Kidney epithelial cell (primary cell): ENCODE measurements around the gene SDCCAG8. TPM values are rescaled to one million over a fixed set of nuclear protein-coding genes. Genes with fewer than 3 reads are reported as not detected.

Experiments
- DNase-seq: peaks from one replicate; pipeline ENCODE4 v3.0.0-alpha.2; 2010; ENCODE audit warnings: low read depth
- H3K27me3 ChIP-seq: 2 replicates; pipeline ENCODE4 v1.6.0; 2011; ENCODE audit warnings: low read length; ENCODE audit not compliant: control insufficient read depth, insufficient read depth
- H3K36me3 ChIP-seq: 2 replicates; pipeline ENCODE4 v1.5.1; 2011; ENCODE audit warnings: low read length; ENCODE audit not compliant: control insufficient read depth, insufficient read depth
- H3K4me3 ChIP-seq: 2 replicates; pipeline ENCODE4 v1.5.1; 2011; ENCODE audit warnings: low read depth, mild to moderate bottlenecking, control low read depth, low read length
- total RNA-seq: library from RNA; depleted of rRNA; stranded (reverse); fragments of >200 nt; gene quantifications from 2 replicates; pipeline ENCODE4 v1.2.3, GENCODE V29; 2015
- TF ChIP-seq, protein P1 (sequence below): IDR thresholded peaks from 2 replicates; pipeline ENCODE4 v1.5.1; 2011; ENCODE audit warnings: mild to moderate bottlenecking, moderate library complexity, low read length, control low read depth, inconsistent platforms; ENCODE audit not compliant: insufficient read depth, poor library complexity, severe bottlenecking

Gene SDCCAG8
- total RNA-seq, 1 donor from 2014 or later: 46.9 TPM

DNA sequence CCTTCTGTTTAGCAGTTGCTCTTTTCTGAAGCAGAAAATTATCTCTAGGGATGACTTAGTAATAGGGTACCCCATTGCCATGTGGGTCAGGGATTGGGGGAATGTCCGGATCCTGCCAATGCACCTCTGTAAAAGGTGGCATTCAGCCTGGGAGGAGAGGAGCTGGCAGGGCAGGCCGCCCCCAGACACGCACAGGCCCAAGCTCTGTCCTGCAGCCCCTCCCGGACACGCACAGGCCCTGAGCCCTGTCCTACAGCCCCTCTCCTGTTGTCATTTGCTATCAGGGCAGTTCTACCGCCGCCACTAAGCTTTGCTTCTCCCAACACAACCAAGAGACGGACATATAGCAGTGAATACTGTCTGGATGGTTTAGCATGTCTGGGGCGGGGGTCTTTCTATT, 219.1 kb downstream of the SDCCAG8 start:
- no peak for DNase-seq
- H3K27me3 ChIP-seq: no peaks in the 10 kb centered on the region
- TF ChIP-seq, protein P1, sequence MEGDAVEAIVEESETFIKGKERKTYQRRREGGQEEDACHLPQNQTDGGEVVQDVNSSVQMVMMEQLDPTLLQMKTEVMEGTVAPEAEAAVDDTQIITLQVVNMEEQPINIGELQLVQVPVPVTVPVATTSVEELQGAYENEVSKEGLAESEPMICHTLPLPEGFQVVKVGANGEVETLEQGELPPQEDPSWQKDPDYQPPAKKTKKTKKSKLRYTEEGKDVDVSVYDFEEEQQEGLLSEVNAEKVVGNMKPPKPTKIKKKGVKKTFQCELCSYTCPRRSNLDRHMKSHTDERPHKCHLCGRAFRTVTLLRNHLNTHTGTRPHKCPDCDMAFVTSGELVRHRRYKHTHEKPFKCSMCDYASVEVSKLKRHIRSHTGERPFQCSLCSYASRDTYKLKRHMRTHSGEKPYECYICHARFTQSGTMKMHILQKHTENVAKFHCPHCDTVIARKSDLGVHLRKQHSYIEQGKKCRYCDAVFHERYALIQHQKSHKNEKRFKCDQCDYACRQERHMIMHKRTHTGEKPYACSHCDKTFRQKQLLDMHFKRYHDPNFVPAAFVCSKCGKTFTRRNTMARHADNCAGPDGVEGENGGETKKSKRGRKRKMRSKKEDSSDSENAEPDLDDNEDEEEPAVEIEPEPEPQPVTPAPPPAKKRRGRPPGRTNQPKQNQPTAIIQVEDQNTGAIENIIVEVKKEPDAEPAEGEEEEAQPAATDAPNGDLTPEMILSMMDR: no peak
- no peak overlapping the region for H3K4me3 ChIP-seq
- no peaks in the 10 kb centered on the region for H3K36me3 ChIP-seq

DNA sequence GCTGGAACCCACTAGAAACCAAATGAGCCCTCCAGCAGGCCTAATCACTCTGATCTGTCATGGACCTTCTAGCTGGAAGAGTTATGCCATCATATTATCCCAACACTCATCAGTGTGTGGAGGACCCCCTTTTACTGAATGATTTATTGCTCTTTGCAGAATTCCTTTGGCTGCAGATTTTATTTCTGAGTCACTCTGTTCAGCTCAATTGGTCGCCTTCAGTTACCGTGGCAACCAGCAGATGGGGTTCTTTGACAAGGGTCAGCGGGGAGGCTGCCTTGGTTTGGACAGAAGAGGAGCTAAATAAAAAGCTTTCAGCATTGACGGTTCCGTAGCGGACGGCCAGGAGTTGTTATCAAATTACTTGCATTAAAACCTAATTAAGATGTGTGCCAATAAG, 220.1 kb downstream of the SDCCAG8 start:
- no peaks in the 10 kb centered on the region for H3K36me3 ChIP-seq
- no peak for DNase-seq
- no peak overlapping the region for H3K4me3 ChIP-seq
- TF ChIP-seq, protein P1: peak; percentile 35
- no peaks in the 10 kb centered on the region for H3K27me3 ChIP-seq

DNA sequence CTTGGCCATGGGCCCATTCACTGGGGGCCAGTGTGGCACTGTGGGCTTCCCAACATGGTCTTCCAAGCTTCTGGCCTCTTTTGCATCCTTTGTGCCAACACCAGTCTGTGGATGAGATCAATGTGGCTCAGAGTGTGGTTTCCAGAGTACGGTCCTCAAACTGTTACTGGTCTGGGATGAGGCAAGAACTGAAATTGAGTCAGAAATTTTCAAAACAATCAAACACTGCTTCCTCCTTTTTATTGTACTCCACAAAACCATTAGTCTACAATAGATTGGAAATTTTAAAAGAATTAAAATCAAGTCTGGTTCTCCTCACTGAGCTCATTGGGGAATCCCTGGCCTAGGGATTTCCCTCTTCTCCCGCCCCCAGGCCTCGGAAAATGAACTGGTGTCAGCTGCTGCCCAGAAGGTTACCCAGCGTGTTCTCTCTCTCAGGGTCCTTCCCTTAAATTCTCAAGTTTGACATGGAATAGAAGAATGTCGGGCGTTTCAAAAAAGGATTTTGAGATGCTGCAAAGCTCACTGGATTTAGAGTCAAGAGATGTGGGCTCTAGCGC, 222.0 kb downstream of the SDCCAG8 start:
- Histone ChIP-seq H3K27me3 (no peaks in the 10 kb centered on the region), H3K36me3 (no peaks in the 10 kb centered on the region), H3K4me3 (no peak overlapping the region)
- TF ChIP-seq, protein P1: no peak
- no peak for DNase-seq

DNA sequence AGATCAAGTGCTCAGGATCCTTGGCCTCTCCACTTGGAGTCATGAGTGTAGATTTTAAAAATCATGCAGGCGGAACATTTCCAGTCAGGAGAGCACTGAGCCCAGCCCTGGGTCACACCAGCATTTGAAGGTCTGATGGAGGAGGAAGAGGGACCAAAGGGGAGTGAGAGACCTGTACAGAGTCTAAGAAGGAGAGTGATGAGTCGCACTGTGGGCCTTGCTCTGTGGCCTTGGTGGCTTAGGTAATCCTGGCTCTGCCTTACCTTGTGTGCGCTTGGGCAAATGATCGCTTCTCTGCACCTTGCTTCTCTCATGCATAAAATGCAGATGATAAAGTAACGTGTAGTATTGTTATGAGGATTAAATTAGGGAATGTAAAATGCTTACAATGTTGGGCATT, 225.3 kb downstream of the SDCCAG8 start:
- Histone ChIP-seq H3K36me3 (no peaks in the 10 kb centered on the region), H3K4me3 (no peak overlapping the region), H3K27me3 (no peaks in the 10 kb centered on the region)
- TF ChIP-seq, protein P1: no peak
- no peak for DNase-seq

DNA sequence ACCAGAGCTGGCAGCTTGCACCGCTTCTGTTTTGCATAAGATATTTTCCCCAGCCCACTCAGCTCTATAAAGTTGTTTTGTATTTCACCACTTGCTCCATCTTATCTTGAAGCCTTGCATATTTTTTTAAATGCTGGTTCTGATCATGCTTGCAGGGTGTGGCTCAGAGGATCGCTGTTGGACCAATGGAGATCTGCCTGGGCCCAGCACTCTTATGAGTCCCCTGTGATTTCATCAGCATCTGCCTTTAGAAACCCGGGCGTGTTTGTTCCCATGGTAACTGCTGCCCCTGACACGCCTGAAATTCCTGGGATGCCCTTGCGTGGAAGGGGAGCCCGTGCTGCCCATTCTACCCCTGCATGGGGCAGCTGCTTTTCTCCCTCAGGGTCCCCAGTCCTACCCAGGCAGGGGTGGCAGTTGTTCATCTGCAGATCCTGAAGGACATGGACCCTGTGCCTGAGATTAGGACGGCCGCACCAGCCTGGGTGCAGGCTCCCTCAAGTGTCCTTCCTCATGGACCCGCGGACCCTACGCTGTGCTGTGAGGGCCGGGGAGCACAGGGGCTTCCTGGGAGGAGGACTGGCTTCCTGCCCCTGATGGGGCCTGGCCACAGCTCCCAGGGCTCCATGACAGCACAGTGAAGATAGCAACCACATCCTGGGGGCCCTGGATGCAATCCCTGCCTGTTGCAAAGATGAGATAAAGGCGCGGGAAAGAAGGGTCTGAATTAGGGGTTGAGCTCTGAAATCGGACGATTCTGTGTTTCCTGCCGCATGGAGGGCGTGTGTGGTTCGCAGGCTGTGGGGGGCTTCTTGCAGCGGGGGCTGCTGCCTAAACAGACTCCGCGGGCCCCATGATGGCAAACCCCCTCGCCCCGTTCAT, 226.5 kb downstream of the SDCCAG8 start:
- H3K36me3 ChIP-seq: no peaks in the 10 kb centered on the region
- TF ChIP-seq, protein P1: no peak
- peak overlapping the region; percentile 43 for H3K4me3 ChIP-seq
- DNase-seq: no peak
- H3K27me3 ChIP-seq: no peaks in the 10 kb centered on the region
